GM23248 (cell line): Measurements from ENCODE around the gene SIPA1. TPM values are rescaled to one million over a fixed set of nuclear protein-coding genes. Genes with fewer than 3 reads are reported as not detected.

Source experiments
- DNase-seq: peaks from one replicate; pipeline ENCODE4 v3.0.0-alpha.2; 2015
- H2AFZ ChIP-seq: fragments of 200-600 bp; sonication (generic); 2 replicates; pipeline ENCODE4 v1.6.1; 2016; ENCODE audit warnings: antibody characterized with exemption
- H3F3A ChIP-seq: fragments of 200-600 bp; sonication (generic); 2 replicates; pipeline ENCODE4 v1.6.1; 2016; ENCODE audit warnings: mild to moderate bottlenecking, antibody characterized with exemption, mixed run types; ENCODE audit not compliant: insufficient read depth
- H3K27ac ChIP-seq: fragments of 200-600 bp; sonication (generic); 2 replicates; pipeline ENCODE4 v1.5.1; 2016; ENCODE audit warnings: mild to moderate bottlenecking
- H3K27me3 ChIP-seq: fragments of 200-600 bp; sonication (generic); replicated peaks from 2 replicates; pipeline ENCODE4 v1.6.1; 2016; ENCODE audit warnings: mild to moderate bottlenecking; ENCODE audit not compliant: insufficient read depth
- H3K36me3 ChIP-seq: fragments of 200-600 bp; sonication (generic); 2 replicates; pipeline ENCODE4 v1.6.1; 2016; ENCODE audit warnings: low read depth, mild to moderate bottlenecking
- H3K4me1 ChIP-seq: fragments of 200-600 bp; sonication (generic); 2 replicates; pipeline ENCODE4 v1.6.1; 2016; ENCODE audit warnings: mild to moderate bottlenecking; ENCODE audit not compliant: insufficient read depth
- H3K4me2 ChIP-seq: fragments of 200-600 bp; sonication (generic); one replicate; pipeline ENCODE4 v1.6.1; 2016; ENCODE audit warnings: mild to moderate bottlenecking; ENCODE audit not compliant: unreplicated experiment
- H3K4me3 ChIP-seq: fragments of 200-600 bp; sonication (generic); 2 replicates; pipeline ENCODE4 v1.5.1; 2016; ENCODE audit warnings: mild to moderate bottlenecking
- H3K79me2 ChIP-seq: fragments of 200-600 bp; sonication (generic); 2 replicates; pipeline ENCODE4 v1.6.1; 2016; ENCODE audit warnings: mild to moderate bottlenecking; ENCODE audit not compliant: insufficient read depth
- H3K9ac ChIP-seq: fragments of 200-600 bp; sonication (generic); 2 replicates; pipeline ENCODE4 v1.6.1; 2016; ENCODE audit warnings: mild to moderate bottlenecking
- H3K9me2 ChIP-seq: fragments of 200-600 bp; sonication (generic); 2 replicates; pipeline ENCODE4 v1.6.1; 2016; ENCODE audit warnings: mixed run types, mild to moderate bottlenecking, moderate library complexity; ENCODE audit not compliant: insufficient read depth
- H3K9me3 ChIP-seq: fragments of 200-600 bp; sonication (generic); one replicate; pipeline ENCODE4 v1.6.1; 2017; ENCODE audit warnings: low read depth
- H4K20me1 ChIP-seq: fragments of 200-600 bp; sonication (generic); 2 replicates; pipeline ENCODE4 v1.6.0; 2016; ENCODE audit not compliant: insufficient read depth
- EZH2 ChIP-seq: fragments of 200-600 bp; sonication (generic); IDR thresholded peaks from 2 replicates; pipeline ENCODE4 v1.6.1; 2018; ENCODE audit warnings: antibody characterized with exemption, mild to moderate bottlenecking; ENCODE audit not compliant: insufficient read depth, poor library complexity, severe bottlenecking
- EZH2phosphoT487 ChIP-seq: fragments of 200-600 bp; sonication (generic); IDR thresholded peaks from 2 replicates; pipeline ENCODE4 v1.6.1; 2018; ENCODE audit warnings: antibody characterized with exemption, moderate library complexity, mild to moderate bottlenecking, low read depth; ENCODE audit not compliant: insufficient read depth
- WGBS, 2 experiments: methylation state at CpG; one replicate each; pipeline ENCODE4 v1.1.6; 2015 to 2017; ENCODE audit warnings: low lambda C conversion rate in 2 of 2, low coverage in 1 of 2; ENCODE audit errors: missing lambda C conversion rate in 2 of 2; 5-methylcytosine and 5-hydroxymethylcytosine counted together
- in situ Hi-C: fragments of 300-500 bp; cut with MboI; formaldehyde crosslinking; loops from 2 replicates; pipeline ENCODE4 v1.15.0; 2020
- polyA plus RNA-seq: library from polyadenylated mRNA; unstranded; fragments of >200 nt; fragmentation: Nextera tagmentation; extraction: Ambion mirVana; gene quantifications from 2 replicates; pipeline ENCODE4 v1.2.1, GENCODE V29; 2016
- total RNA-seq: library from RNA; depleted of rRNA; stranded (reverse); fragments of >200 nt; shearing (Covaris generic); gene quantifications from 2 replicates; pipeline ENCODE4 v1.2.3, GENCODE V29; 2014

The SIPA1 gene
- total and polyA plus RNA-seq, 2 experiments from 2014 or later = 13.0 to 15.9 TPM

- TF ChIP-seq EZH2 = no peak
- no peak for TF ChIP-seq EZH2phosphoT487
- in situ Hi-C loops = no loop called here
Measured at GRCh38 chr11:65629579-65629978, 8.3 kb upstream of the SIPA1 start.

GRCh38 chr11:65630215-65630614, 7.7 kb upstream of the SIPA1 start:
- Histone ChIP-seq H3K36me3 (peaks cover 2% of the 10 kb centered on the region; the same call in 1 of the 2 replicates), H3K4me3 (no peak overlapping the region)
- no peak for TF ChIP-seq EZH2
- TF ChIP-seq EZH2phosphoT487 = no peak

More at GRCh38 chr11:65629579-65629978, 8.3 kb upstream of the SIPA1 start:
- H3K9ac ChIP-seq = no peak overlapping the region
- no peak overlapping the region for H3K27ac ChIP-seq
- H3K79me2 ChIP-seq = no peaks in the 10 kb centered on the region
- no peaks in the 10 kb centered on the region for H3K9me2 ChIP-seq
- H3K27me3 ChIP-seq = no peaks in the 10 kb centered on the region
- no peak overlapping the region for H3K4me3 ChIP-seq
- H3K9me3 ChIP-seq = no peaks in the 10 kb centered on the region
- 92 to 93% methylated on average over 14 of the region's 14 CpGs for WGBS, 2 experiments
- H2AFZ ChIP-seq = no peak overlapping the region
- DNase-seq = no peak
- no peak overlapping the region for H3K4me2 ChIP-seq
- H3K4me1 ChIP-seq = no peaks in the 10 kb centered on the region
- H3F3A ChIP-seq = no peaks in the 10 kb centered on the region
- no peaks in the 10 kb centered on the region for H4K20me1 ChIP-seq
- H3K36me3 ChIP-seq = no peaks in the 10 kb centered on the region; the same call in 1 of the 2 replicates

GRCh38 chr11:65633390-65634108, 4.4 kb upstream of the SIPA1 start:
- Histone ChIP-seq H3K27me3 (no peaks in the 10 kb centered on the region), H3K9me3 (no peaks in the 10 kb centered on the region), H3F3A (peaks cover 10% of the 10 kb centered on the region), H3K9ac (no peak overlapping the region), H2AFZ (no peak overlapping the region), H3K9me2 (no peaks in the 10 kb centered on the region), H3K27ac (no peak overlapping the region), H3K4me1 (no peaks in the 10 kb centered on the region), H4K20me1 (no peaks in the 10 kb centered on the region), H3K36me3 (peaks cover 2% of the 10 kb centered on the region; the same call in 1 of the 2 replicates), H3K4me3 (no peak overlapping the region), H3K4me2 (no peak overlapping the region), H3K79me2 (no peaks in the 10 kb centered on the region)
- no peak for TF ChIP-seq EZH2phosphoT487
- in situ Hi-C loops = no loop called here
- WGBS, 2 experiments = 82% methylated on average over 20 of the region's 20 CpGs
- no peak for DNase-seq

More at GRCh38 chr11:65630215-65630614, 7.7 kb upstream of the SIPA1 start:
- WGBS, 2 experiments = 95 to 96% methylated on average over 11 of the region's 11 CpGs
- Histone ChIP-seq H3K27ac (no peak overlapping the region), H3K9ac (no peak overlapping the region), H4K20me1 (no peaks in the 10 kb centered on the region), H3K4me1 (no peaks in the 10 kb centered on the region), H2AFZ (no peak overlapping the region), H3K27me3 (no peaks in the 10 kb centered on the region), H3K79me2 (no peaks in the 10 kb centered on the region), H3K4me2 (no peak overlapping the region), H3K9me3 (no peaks in the 10 kb centered on the region), H3K9me2 (no peaks in the 10 kb centered on the region), H3F3A (no peaks in the 10 kb centered on the region)
- DNase-seq = no peak
- in situ Hi-C loops = no loop called here

GRCh38 chr11:65634109-65634436, 3.8 kb upstream of the SIPA1 start:
- Histone ChIP-seq H3K9ac (no peak overlapping the region), H4K20me1 (no peaks in the 10 kb centered on the region), H3K4me3 (no peak overlapping the region), H3K4me1 (no peaks in the 10 kb centered on the region), H3K9me2 (no peaks in the 10 kb centered on the region), H3K9me3 (no peaks in the 10 kb centered on the region), H3K27ac (no peak overlapping the region), H3K36me3 (peaks cover 2% of the 10 kb centered on the region; the same call in 1 of the 2 replicates), H3F3A (peaks cover 10% of the 10 kb centered on the region), H3K79me2 (no peaks in the 10 kb centered on the region), H3K4me2 (no peak overlapping the region), H3K27me3 (no peaks in the 10 kb centered on the region), H2AFZ (no peak overlapping the region)
- WGBS, 2 experiments = 87 to 89% methylated on average over 14 of the region's 14 CpGs
- TF ChIP-seq EZH2 = no peak
- TF ChIP-seq EZH2phosphoT487 = no peak
- in situ Hi-C loops = no loop called here
- no peak for DNase-seq
